ENCODE data around the gene CNPY1. TPM values are rescaled to one million over a fixed set of nuclear protein-coding genes. Genes with fewer than 3 reads are reported as not detected.

CNPY1 gene
- total RNA-seq, 2 experiments from 2014 or later: not detected

- no peaks in the 10 kb centered on the region for H3K9me3 Mint-ChIP-seq
- H3K27ac Mint-ChIP-seq: no peak overlapping the region
- Histone ChIP-seq H3K27ac (ENCODE audit: low read depth in 1 of 2, low read length in 2 of 2) (no peak overlapping the region), H3K9me3 (ENCODE audit: control insufficient read depth in 1 of 2, insufficient read depth in 1 of 2, low read length in 2 of 2) (peaks cover 0 to 20% of the 10 kb centered on the region in 2 experiments), H3K36me3 (ENCODE audit: insufficient read depth, low read length) (no peaks in the 10 kb centered on the region), H3K27me3 (ENCODE audit: control insufficient read depth in 1 of 2, insufficient read depth in 2 of 2, low read length in 2 of 2) (peaks cover 46 to 62% of the 10 kb centered on the region in 2 experiments), H3K4me1 (ENCODE audit: insufficient read depth, low read length) (peaks cover 13% of the 10 kb centered on the region), H3K4me3 (ENCODE audit: low read length) (no peak overlapping the region)
- ATAC-seq (ENCODE audit: poor library complexity) (no peak), DNase-seq (no peak)
- CTCF ChIA-PET: no interaction called here
- no peak for TF ChIP-seq CTCF (IDR thresholded peaks at IDR 0.05)
- no peak overlapping the region for H3K4me3 Mint-ChIP-seq
- intact Hi-C loops (cut with DNase I, micrococcal nuclease): no loop called here
- peaks cover 81% of the 10 kb centered on the region for H3K27me3 Mint-ChIP-seq
- peaks cover 20% of the 10 kb centered on the region for H3K4me1 Mint-ChIP-seq (ENCODE audit: low read depth)
- no peaks in the 10 kb centered on the region for H3K36me3 Mint-ChIP-seq (ENCODE audit: low read depth)
- POLR2A ChIA-PET: no interaction called here
Measured at GRCh38 chr7:155530601-155531000, 15.8 kb downstream of the CNPY1 start.

- ATAC-seq (ENCODE audit: poor library complexity) (no peak), DNase-seq (no peak)
- H3K4me3 Mint-ChIP-seq: no peak overlapping the region
- no peaks in the 10 kb centered on the region for H3K36me3 Mint-ChIP-seq (ENCODE audit: low read depth)
- TF ChIP-seq CTCF (IDR thresholded peaks at IDR 0.05): no peak
- H3K4me3 ChIP-seq (ENCODE audit: low read length): no peak overlapping the region
- intact Hi-C loops (cut with DNase I, micrococcal nuclease): no loop called here
- no peak overlapping the region for H3K27ac Mint-ChIP-seq
- H3K36me3 ChIP-seq (ENCODE audit: insufficient read depth, low read length): no peaks in the 10 kb centered on the region
- H3K27me3 ChIP-seq (ENCODE audit: control insufficient read depth in 1 of 2, insufficient read depth in 2 of 2, low read length in 2 of 2): peaks cover 44 to 57% of the 10 kb centered on the region in 2 experiments
- H3K27me3 Mint-ChIP-seq: peaks cover 81% of the 10 kb centered on the region
- H3K27ac ChIP-seq (ENCODE audit: low read depth in 1 of 2, low read length in 2 of 2): no peak overlapping the region
- peaks cover 0 to 17% of the 10 kb centered on the region in 2 experiments for H3K9me3 ChIP-seq (ENCODE audit: control insufficient read depth in 1 of 2, insufficient read depth in 1 of 2, low read length in 2 of 2)
- ChIA-PET CTCF (no interaction called here), POLR2A (no interaction called here)
- peaks cover 20% of the 10 kb centered on the region for H3K4me1 Mint-ChIP-seq (ENCODE audit: low read depth)
- H3K9me3 Mint-ChIP-seq: no peaks in the 10 kb centered on the region
- H3K4me1 ChIP-seq (ENCODE audit: insufficient read depth, low read length): peaks cover 13% of the 10 kb centered on the region
Measured at GRCh38 chr7:155529845-155530244, 16.5 kb downstream of the CNPY1 start.

GRCh38 chr7:155529346-155529745, 17.0 kb downstream of the CNPY1 start:
- no peak overlapping the region for H3K27ac Mint-ChIP-seq
- no peak for TF ChIP-seq CTCF (IDR thresholded peaks at IDR 0.05)
- no peak overlapping the region for H3K4me3 ChIP-seq (ENCODE audit: low read length)
- no peak for ATAC-seq (ENCODE audit: poor library complexity)
- H3K9me3 ChIP-seq (ENCODE audit: control insufficient read depth in 1 of 2, insufficient read depth in 1 of 2, low read length in 2 of 2): peaks cover 0 to 12% of the 10 kb centered on the region in 2 experiments
- H3K36me3 ChIP-seq (ENCODE audit: insufficient read depth, low read length): no peaks in the 10 kb centered on the region
- intact Hi-C loops (cut with DNase I, micrococcal nuclease): no loop called here
- no peak for DNase-seq
- H3K27ac ChIP-seq (ENCODE audit: low read depth in 1 of 2, low read length in 2 of 2): no peak overlapping the region
- peaks cover 19% of the 10 kb centered on the region for H3K4me1 Mint-ChIP-seq (ENCODE audit: low read depth)
- CTCF ChIA-PET: no interaction called here
- peaks cover 39 to 52% of the 10 kb centered on the region in 2 experiments for H3K27me3 ChIP-seq (ENCODE audit: control insufficient read depth in 1 of 2, insufficient read depth in 2 of 2, low read length in 2 of 2)
- no peaks in the 10 kb centered on the region for H3K36me3 Mint-ChIP-seq (ENCODE audit: low read depth)
- POLR2A ChIA-PET: no interaction called here
- peaks cover 79% of the 10 kb centered on the region for H3K27me3 Mint-ChIP-seq
- H3K4me1 ChIP-seq (ENCODE audit: insufficient read depth, low read length): peaks cover 13% of the 10 kb centered on the region
- no peaks in the 10 kb centered on the region for H3K9me3 Mint-ChIP-seq
- H3K4me3 Mint-ChIP-seq: no peak overlapping the region

All from CD4-positive, alpha-beta T cell (primary cell).